IPS DF 6.9 (cell line): ENCODE measurements around the gene CREBBP.

Source experiments
- DNase-seq: peaks from one replicate; pipeline ENCODE4 v3.0.0-alpha.2; 2013; ENCODE audit warnings: low read depth, low spot score
- H3K27ac ChIP-seq: one replicate; pipeline ENCODE4 v1.5.1; 2013; ENCODE audit warnings: low read length, control low read depth
- H3K27me3 ChIP-seq: 2 replicates; pipeline ENCODE4 v1.6.1; 2013; ENCODE audit warnings: mild to moderate bottlenecking, low read length; ENCODE audit not compliant: control insufficient read depth, insufficient read depth
- H3K36me3 ChIP-seq: 2 replicates; pipeline ENCODE4 v1.6.1; 2013; ENCODE audit warnings: low read length; ENCODE audit not compliant: control insufficient read depth, insufficient read depth
- H3K4me1 ChIP-seq: 2 replicates; pipeline ENCODE4 v1.6.1; 2013; ENCODE audit warnings: low read length; ENCODE audit not compliant: control insufficient read depth, insufficient read depth
- H3K4me3 ChIP-seq: 2 replicates; pipeline ENCODE4 v1.5.1; 2013; ENCODE audit warnings: mild to moderate bottlenecking, low read length
- H3K9me3 ChIP-seq: 2 replicates; pipeline ENCODE4 v1.6.1; 2013; ENCODE audit warnings: low read length, inconsistent platforms; ENCODE audit not compliant: control insufficient read depth, insufficient read depth
- WGBS: extraction: QIAGEN DNeasy Blood & Tissue Kit; methylation state at CpG from one replicate; pipeline ENCODE4 v1.1.7; 2013; ENCODE audit warnings: mixed read lengths, missing lambda C conversion rate; ENCODE audit not compliant: insufficient read length, insufficient coverage; 5-methylcytosine and 5-hydroxymethylcytosine counted together

The CREBBP gene

DNA sequence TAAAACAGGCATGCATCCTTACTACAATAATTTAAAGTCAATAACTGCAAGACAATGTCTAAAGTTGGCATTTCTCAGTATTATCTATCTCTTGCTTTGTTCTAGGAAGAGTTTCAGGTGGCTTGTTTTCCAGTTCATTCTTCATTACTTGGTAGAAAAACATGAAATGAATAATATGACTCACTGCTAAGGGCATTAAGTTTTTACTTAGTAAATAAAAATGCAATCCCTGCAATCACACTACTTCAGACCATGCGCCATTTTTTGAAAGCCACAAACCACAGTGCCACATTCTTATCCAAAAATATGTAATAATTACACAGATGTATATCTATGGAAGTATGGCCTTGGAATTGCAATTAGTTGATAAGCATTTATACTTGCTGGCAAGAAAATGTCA is 55.4 kb downstream of the CREBBP start:
- DNase-seq: no peak
- Histone ChIP-seq H3K27me3 (no peaks in the 10 kb centered on the region), H3K4me3 (no peak overlapping the region), H3K4me1 (0 out of 2 replicates have a peak, but pooled peaks cover 2% of the 10 kb centered on the region), H3K36me3 (no peaks in the 10 kb centered on the region), H3K9me3 (no peaks in the 10 kb centered on the region), H3K27ac (no peak overlapping the region)
- no CpG with 5 or more reads among the region's 1 CpG for WGBS

DNA sequence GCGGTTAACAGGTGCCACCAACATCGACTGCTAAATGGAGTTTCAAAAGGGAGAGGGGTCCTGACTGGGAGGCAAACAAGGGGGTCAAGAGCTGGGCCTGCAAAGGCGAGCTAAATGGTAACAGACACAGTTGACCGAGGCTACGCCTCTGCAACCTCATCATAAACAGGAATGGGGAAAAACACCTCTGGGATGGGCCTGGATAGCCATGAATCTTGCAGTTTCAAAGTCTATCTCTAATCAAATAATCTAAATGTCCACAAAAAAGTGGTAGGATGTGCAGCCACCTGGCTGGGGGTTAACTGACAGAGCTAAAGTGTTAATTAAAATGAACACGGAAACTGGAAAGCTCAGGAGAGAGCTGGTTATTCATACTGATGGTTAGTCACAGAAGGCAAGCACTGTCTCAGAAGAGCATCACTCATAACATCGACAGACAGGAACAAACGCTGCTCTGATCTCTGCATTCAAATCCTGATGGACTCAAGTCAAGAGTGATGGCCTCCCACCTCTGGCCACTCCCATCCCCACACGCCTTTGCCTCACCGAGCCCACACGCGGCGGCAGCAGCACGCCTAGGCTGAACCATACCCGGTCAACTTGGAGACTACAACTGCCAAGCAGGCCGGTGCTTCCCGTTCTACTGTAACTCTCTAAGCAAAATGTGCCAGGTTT is 56.3 kb downstream of the CREBBP start:
- no peak for DNase-seq
- H3K36me3 ChIP-seq: no peaks in the 10 kb centered on the region
- H3K4me3 ChIP-seq: no peak overlapping the region
- H3K9me3 ChIP-seq: no peaks in the 10 kb centered on the region
- H3K27me3 ChIP-seq: no peaks in the 10 kb centered on the region
- no peak overlapping the region for H3K27ac ChIP-seq
- WGBS: no CpG with 5 or more reads among the region's 17 CpGs
- 0 out of 2 replicates have a peak, but pooled peaks cover 2% of the 10 kb centered on the region for H3K4me1 ChIP-seq

DNA sequence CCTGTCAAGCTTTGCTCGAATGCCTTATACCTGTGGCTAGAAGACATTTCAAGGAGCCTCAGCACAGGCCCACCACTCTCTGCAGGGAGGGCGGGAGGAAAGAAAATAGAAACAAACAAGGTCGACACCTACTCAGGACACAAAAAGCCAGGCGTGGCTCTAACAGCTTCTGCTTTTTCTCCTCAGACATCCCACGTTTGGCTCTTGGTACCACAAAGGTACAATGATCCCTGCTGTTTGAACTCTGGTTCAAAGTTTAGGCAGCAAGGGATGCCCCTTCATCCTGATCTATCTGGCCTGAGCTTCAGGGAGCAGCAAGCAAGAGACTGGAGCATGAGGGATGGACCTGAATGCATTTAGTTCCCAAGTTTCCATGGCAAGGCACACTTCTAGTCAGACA is 57.1 kb downstream of the CREBBP start:
- Histone ChIP-seq H3K9me3 (no peaks in the 10 kb centered on the region), H3K36me3 (no peaks in the 10 kb centered on the region), H3K27me3 (no peaks in the 10 kb centered on the region), H3K4me3 (no peak overlapping the region), H3K27ac (no peak overlapping the region), H3K4me1 (0 out of 2 replicates have a peak, but pooled peaks cover 2% of the 10 kb centered on the region)
- no peak for DNase-seq
- no CpG with 5 or more reads among the region's 5 CpGs for WGBS

DNA sequence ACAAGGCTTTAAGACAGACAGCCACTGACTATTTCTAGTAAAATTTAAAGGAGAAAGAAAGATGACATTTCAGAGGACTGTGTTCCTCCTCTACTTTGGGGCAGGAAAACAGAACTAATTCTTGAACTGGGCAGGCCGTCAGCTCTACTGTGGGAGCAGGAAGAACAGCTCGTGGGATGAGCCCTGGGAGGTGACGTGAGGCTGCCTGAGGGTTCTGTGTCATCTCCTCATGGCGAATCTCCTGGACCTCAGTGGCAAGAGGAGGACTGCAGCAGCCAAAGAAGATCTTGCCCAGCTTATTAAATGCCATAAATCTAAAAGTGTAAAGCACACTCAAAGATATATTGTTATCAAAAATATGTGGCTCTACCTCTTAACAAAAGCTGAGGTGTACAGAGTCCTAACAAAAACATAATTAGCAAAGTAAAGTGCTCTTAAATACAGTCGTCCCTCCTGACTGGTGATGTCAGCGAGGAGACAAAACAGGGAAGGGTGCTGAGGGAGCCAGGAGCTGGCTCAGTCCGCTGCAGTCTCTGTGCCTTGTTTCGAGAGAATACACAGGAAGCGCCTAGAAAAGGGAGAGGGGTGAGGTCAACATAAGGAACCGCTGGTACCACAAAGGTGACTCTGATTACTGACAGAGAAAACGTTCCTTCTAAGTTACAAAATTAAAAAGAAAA is 58.0 kb downstream of the CREBBP start:
- DNase-seq: no peak
- H3K27ac ChIP-seq: no peak overlapping the region

DNA sequence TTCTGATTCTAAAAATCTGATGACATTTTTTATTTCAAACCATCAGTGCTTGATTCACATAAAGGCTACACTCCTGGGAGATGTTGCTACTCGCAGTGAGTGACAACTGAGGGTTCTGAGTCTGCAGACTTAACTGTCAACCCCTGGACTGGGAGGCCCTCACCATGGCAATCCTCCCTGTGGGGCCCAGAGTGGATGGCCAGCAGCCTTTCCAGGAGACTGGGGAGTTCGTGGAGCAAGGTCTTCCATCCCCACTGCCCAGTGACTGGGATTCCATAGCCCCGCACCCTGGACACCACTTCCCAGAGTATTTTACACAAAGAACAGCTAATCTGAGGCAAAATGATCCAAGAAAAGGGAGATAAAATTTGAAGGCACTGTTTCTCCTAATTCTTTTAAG is 59.3 kb downstream of the CREBBP start:
- no peak for DNase-seq
- no peaks in the 10 kb centered on the region for H3K27me3 ChIP-seq
- no CpG with 5 or more reads among the region's 3 CpGs for WGBS
- H3K36me3 ChIP-seq: no peaks in the 10 kb centered on the region
- no peak overlapping the region for H3K27ac ChIP-seq
- H3K4me1 ChIP-seq: peaks cover 2% of the 10 kb centered on the region; the same call in 1 of the 2 replicates
- no peak overlapping the region for H3K4me3 ChIP-seq
- H3K9me3 ChIP-seq: no peaks in the 10 kb centered on the region

More for the DNA sequence above, 58.0 kb downstream of the CREBBP start:
- WGBS: no CpG with 5 or more reads among the region's 11 CpGs
- H3K9me3 ChIP-seq: no peaks in the 10 kb centered on the region
- 0 out of 2 replicates have a peak, but pooled peaks cover 2% of the 10 kb centered on the region for H3K4me1 ChIP-seq
- H3K36me3 ChIP-seq: no peaks in the 10 kb centered on the region
- H3K4me3 ChIP-seq: no peak overlapping the region
- no peaks in the 10 kb centered on the region for H3K27me3 ChIP-seq

DNA sequence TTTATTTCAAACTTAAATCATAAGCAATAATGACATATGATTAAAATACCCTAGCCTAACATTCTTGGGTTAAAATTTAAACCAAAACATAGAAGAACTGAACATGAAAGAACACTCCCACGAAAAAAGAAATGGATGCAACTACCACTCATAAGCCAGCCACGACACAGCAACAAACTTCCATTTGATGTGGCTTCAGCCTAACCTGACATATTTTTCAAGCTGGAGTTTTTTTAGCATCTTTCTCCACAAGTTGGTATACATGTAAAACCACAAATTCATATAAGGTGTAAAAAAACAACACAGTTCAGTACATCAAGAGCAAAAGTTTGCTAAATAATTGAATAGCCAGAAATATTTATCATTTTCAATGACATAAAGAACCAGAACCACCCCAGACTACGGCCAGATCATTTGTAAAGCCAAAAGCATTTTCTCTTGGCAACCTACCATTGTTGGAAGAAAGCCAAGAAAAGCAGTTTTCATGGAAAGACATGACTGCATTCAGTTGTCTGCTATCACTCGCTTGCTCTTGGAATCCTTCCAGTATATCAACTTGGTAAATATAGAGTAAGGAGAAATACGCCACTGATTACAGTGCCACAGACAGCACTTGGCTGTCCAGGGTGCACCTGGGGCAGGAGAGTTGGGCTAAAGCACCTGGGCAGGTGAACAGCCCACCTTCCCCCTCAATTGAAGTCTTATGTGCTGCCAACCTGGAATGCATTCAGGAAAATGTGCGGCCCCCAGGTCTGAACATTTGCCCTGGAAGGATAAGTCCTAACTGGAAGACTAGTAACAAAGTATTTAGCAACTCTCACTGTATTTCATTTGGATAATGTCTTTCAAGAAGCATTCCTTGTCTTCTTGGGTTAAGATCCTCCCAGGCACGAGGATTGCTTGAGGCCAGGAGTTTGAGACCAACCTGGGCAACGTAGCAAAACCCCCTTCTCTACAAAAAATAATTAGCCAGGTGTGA is 60.5 kb downstream of the CREBBP start:
- Histone ChIP-seq H3K9me3 (no peaks in the 10 kb centered on the region), H3K27me3 (no peaks in the 10 kb centered on the region), H3K4me1 (peaks cover 2% of the 10 kb centered on the region; the same call in 1 of the 2 replicates), H3K4me3 (no peak overlapping the region), H3K36me3 (no peaks in the 10 kb centered on the region), H3K27ac (no peak overlapping the region)
- no peak for DNase-seq
- no CpG with 5 or more reads among the region's 8 CpGs for WGBS

DNA sequence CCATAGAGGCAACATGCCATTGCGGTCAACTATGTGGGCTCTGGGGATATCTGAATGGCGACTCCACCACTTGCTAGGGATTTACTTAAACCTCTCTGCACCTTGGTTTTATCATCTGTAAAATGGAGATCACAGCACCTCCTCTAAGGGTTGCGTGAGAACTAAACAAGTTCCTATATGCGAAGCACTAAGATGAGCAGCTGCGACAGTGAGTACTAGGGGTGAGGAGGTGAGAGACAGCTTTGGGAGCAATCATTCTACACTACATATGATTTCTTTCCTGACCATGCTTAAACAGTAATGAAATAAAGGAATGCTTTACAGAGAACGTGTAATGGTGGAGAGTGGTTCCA is 61.4 kb downstream of the CREBBP start:
- Histone ChIP-seq H3K9me3 (no peaks in the 10 kb centered on the region), H3K36me3 (no peaks in the 10 kb centered on the region), H3K4me3 (no peak overlapping the region), H3K27ac (no peak overlapping the region), H3K27me3 (no peaks in the 10 kb centered on the region), H3K4me1 (peaks cover 2% of the 10 kb centered on the region; the same call in 1 of the 2 replicates)
- no peak for DNase-seq
- WGBS: no CpG with 5 or more reads among the region's 6 CpGs

DNA sequence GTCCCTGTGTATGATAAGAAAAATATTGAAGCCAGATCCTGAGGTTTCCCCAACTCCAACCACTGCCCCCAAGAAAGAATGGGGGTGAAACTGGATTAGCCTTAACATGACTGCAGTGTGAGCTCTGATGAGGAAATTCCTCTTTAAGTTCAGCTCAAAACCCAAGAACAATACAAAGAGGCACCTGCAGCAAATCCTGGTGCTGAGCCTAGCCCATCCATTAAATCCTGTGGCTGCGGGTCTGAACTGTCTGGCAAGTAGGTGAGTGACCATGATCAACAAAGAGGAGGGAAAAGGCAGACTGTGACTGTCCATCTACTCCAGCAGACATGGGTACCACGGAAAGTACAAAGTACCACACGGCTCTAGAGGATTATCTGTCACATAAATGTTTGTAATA is 64.2 kb downstream of the CREBBP start:
- no CpG with 5 or more reads among the region's 3 CpGs for WGBS
- Histone ChIP-seq H3K4me1 (peaks cover 1% of the 10 kb centered on the region), H3K9me3 (no peaks in the 10 kb centered on the region), H3K4me3 (no peak overlapping the region), H3K27me3 (no peaks in the 10 kb centered on the region), H3K36me3 (no peaks in the 10 kb centered on the region), H3K27ac (no peak overlapping the region)
- no peak for DNase-seq

DNA sequence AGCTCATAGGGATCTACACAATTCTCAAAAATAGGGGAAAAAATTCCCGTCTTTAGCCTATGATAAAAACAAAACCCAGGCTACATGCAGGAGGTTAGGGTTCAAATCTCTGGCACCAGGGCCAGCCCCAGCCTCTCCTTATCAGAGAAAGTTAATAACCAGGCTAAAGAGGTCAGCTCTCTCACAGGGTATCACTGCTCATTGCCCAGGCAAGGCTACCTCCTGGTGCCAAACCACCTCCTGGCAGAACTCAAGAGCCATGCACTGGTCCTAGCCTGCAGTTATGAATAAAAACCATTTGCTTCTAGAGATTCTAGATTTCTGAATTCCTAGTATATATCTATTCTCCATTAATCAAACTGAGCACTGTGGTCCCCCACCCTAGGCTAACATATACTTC is 65.8 kb downstream of the CREBBP start:
- DNase-seq: no peak
- no peaks in the 10 kb centered on the region for H3K27me3 ChIP-seq
- no CpG with 5 or more reads among the region's 1 CpG for WGBS
- H3K36me3 ChIP-seq: no peaks in the 10 kb centered on the region
- H3K9me3 ChIP-seq: no peaks in the 10 kb centered on the region
- H3K27ac ChIP-seq: no peak overlapping the region
- peaks cover 8% of the 10 kb centered on the region for H3K4me1 ChIP-seq
- no peak overlapping the region for H3K4me3 ChIP-seq

DNA sequence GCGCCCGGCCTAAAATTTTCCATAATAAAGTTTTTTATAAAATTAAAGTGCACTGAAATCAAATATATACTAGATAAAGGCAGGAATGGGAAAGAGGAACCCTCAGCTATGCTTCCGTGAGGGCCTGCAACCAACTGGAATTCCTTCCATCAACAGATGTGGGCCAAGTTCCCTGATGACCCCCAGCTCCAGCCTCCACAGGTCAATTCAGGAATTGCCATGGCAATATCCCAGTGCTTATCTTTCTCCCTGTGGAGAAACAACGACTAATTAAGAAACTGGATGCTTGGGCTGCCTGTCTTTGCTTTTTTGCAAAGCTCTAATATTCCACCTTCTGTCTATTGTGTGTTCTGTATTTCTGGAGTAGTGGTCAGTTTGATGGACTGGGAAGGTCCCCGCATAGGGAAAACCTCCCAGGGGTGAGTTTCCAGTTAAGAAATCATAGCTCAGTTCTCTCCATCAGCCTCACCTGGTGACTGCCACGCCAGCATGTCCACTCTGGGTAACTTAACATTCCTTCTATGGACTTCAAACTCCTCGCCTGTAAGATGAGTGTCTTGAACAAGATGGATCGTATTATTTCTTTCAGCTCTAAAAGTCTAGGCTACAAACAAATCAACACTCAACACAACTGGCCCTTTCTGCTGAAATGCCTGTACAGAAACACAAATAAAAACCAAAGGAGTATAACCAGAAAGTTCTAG is 67.9 kb downstream of the CREBBP start:
- Histone ChIP-seq H3K27ac (no peak overlapping the region), H3K27me3 (no peaks in the 10 kb centered on the region)
- no CpG with 5 or more reads among the region's 8 CpGs for WGBS

More for the DNA sequence above, 67.9 kb downstream of the CREBBP start:
- Histone ChIP-seq H3K4me1 (peaks cover 8% of the 10 kb centered on the region), H3K4me3 (no peak overlapping the region), H3K9me3 (no peaks in the 10 kb centered on the region), H3K36me3 (no peaks in the 10 kb centered on the region)
- no peak for DNase-seq
